IMR-90 (cell line): ENCODE data around the gene HYAL3.

Experiments used
- CTCF ChIP-seq: conservative IDR thresholded peaks from 2 replicates; pipeline ENCODE4 v1.5.1; 2012; ENCODE audit warnings: mild to moderate bottlenecking, low read depth, low read length, improper control_type of control experiment
- POLR2A ChIP-seq: IDR thresholded peaks from 2 replicates; pipeline ENCODE4 v1.6.1; 2012; ENCODE audit warnings: mild to moderate bottlenecking, low read depth, low read length

- TF ChIP-seq POLR2A (no peak), CTCF (no peak)
Observed at GRCh38 chr3:50269977-50270413, 29.2 kb downstream of the HYAL3 start.
